Measurements from ENCODE around the gene KRT8.

- TF ChIP-seq ZC3H10 (CRISPR knock-in tag; IDR thresholded peaks at IDR 0.05) (no peak), OSR1 (CRISPR knock-in tag; IDR thresholded peaks at IDR 0.05) (no peak), TCF4 (CRISPR knock-in tag; IDR thresholded peaks at IDR 0.05; ENCODE audit: borderline replicate concordance) (no peak)
Measured at GRCh38 chr12:52884526-52885293, 20.2 kb downstream of the KRT8 start.
